Amniotic epithelial cell (primary cell): Measurements from ENCODE around the gene SCRN1.

ENCODE experiments used
- DNase-seq: peaks from one replicate; pipeline ENCODE4 v3.0.0-alpha.2; 2010; ENCODE audit warnings: low read depth

SCRN1 gene

GRCh38 chr7:29890251-29890650, 99.3 kb downstream of the SCRN1 start:
- DNase-seq = no peak

GRCh38 chr7:29889288-29889687, 100.3 kb downstream of the SCRN1 start:
- no peak for DNase-seq

GRCh38 chr7:29888006-29888405, 101.6 kb downstream of the SCRN1 start:
- no peak for DNase-seq

- no peak for DNase-seq
These were observed 102.8 kb downstream of the SCRN1 start for GRCh38 chr7:29886827-29887226.

- no peak for DNase-seq
These were observed 104.0 kb downstream of the SCRN1 start for GRCh38 chr7:29885626-29886025.

- DNase-seq = no peak
These were observed 105.0 kb downstream of the SCRN1 start for GRCh38 chr7:29884399-29885272.

- no peak for DNase-seq
These were observed 105.9 kb downstream of the SCRN1 start for GRCh38 chr7:29883462-29884398.

GRCh38 chr7:29882481-29882880, 107.1 kb downstream of the SCRN1 start:
- DNase-seq = no peak

- DNase-seq = no peak
These were observed 107.9 kb downstream of the SCRN1 start for GRCh38 chr7:29881724-29882123.

GRCh38 chr7:29879609-29880008, 110.0 kb downstream of the SCRN1 start:
- DNase-seq = peak; percentile 67

- DNase-seq = peak; percentile 44
These were observed 111.4 kb downstream of the SCRN1 start for GRCh38 chr7:29878081-29878688.

GRCh38 chr7:29877196-29877595, 112.4 kb downstream of the SCRN1 start:
- no peak for DNase-seq

- DNase-seq = no peak
These were observed 113.9 kb downstream of the SCRN1 start for GRCh38 chr7:29875741-29876140.

- no peak for DNase-seq
These were observed 115.8 kb downstream of the SCRN1 start for GRCh38 chr7:29873644-29874294.

- DNase-seq = peak; percentile 78
These were observed 117.7 kb downstream of the SCRN1 start for GRCh38 chr7:29871787-29872398.
